ENCODE measurements around the gene TNFSF18. TPM values are rescaled to one million over a fixed set of nuclear protein-coding genes. Genes with fewer than 3 reads are reported as not detected.

TNFSF18 gene
- total RNA-seq, 1 donor from 2014 or later, result 0.58 TPM

GRCh38 chr1:172991674-172992400 lies 58.9 kb downstream of the TNFSF18 start:
- Mint-ChIP-seq H3K36me3 (no peaks in the 10 kb centered on the region), H3K4me3 (no peak overlapping the region), H3K9me3 (no peaks in the 10 kb centered on the region), H3K27me3 (no peaks in the 10 kb centered on the region), H3K4me1 (ENCODE audit: unreplicated experiment) (no peaks in the 10 kb centered on the region), H3K27ac (no peak overlapping the region)
- DNase-seq (ENCODE audit: extremely low spot score, unreplicated experiment), result no peak
- no peak for TF ChIP-seq CTCF (conservative IDR thresholded peaks at IDR 0.05)

GRCh38 chr1:172990598-172991215 lies 60.0 kb downstream of the TNFSF18 start:
- Mint-ChIP-seq H3K27ac (no peak overlapping the region), H3K4me3 (no peak overlapping the region), H3K9me3 (no peaks in the 10 kb centered on the region), H3K27me3 (no peaks in the 10 kb centered on the region), H3K36me3 (no peaks in the 10 kb centered on the region), H3K4me1 (ENCODE audit: unreplicated experiment) (no peaks in the 10 kb centered on the region)
- DNase-seq (ENCODE audit: extremely low spot score, unreplicated experiment), result no peak
- no peak for TF ChIP-seq CTCF (conservative IDR thresholded peaks at IDR 0.05)

Other genes with a start within 250 kb of the TNFSF18 start
- gene TNFSF4, start 156.4 kb upstream of the TNFSF18 start, total RNA-seq (ENCODE audit: low replicate concordance), result 0.58 and 0.93 TPM in 2 replicates

All from type B pancreatic cell (in vitro differentiated cells).